GM23338 (cell line): ENCODE measurements around the gene MYL4. TPM values are rescaled to one million over a fixed set of nuclear protein-coding genes. Genes with fewer than 3 reads are reported as not detected.

Experiments
- ATAC-seq: fragments of 200-7000 bp; cut with Tn5 transposase; 3 replicates; pipeline ENCODE4 v1.9.1; 2020
- DNase-seq: peaks from one replicate; pipeline ENCODE4 v3.0.0-alpha.2; 2015; ENCODE audit warnings: low spot score
- H2AFZ ChIP-seq: fragments of 200-600 bp; sonication (generic); 2 replicates; pipeline ENCODE4 v1.8.0; 2016; ENCODE audit warnings: antibody characterized with exemption, mild to moderate bottlenecking, moderate library complexity
- H3F3A ChIP-seq: fragments of 200-600 bp; sonication (generic); replicated peaks from 2 replicates; pipeline ENCODE4 v1.8.0; 2017; ENCODE audit warnings: antibody characterized with exemption, mixed run types, low read depth
- H3K27ac ChIP-seq: fragments of 200-600 bp; sonication (generic); 2 replicates; pipeline ENCODE4 v1.6.1; 2016; ENCODE audit warnings: low read depth
- H3K27me3 ChIP-seq: fragments of 200-600 bp; sonication (generic); 2 replicates; pipeline ENCODE4 v1.8.0; 2016; ENCODE audit warnings: mild to moderate bottlenecking, mixed run types, moderate library complexity; ENCODE audit not compliant: insufficient read depth
- H3K36me3 ChIP-seq: fragments of 200-600 bp; sonication (generic); 2 replicates; pipeline ENCODE4 v1.8.0; 2016; ENCODE audit warnings: mild to moderate bottlenecking; ENCODE audit not compliant: insufficient read depth
- H3K4me1 ChIP-seq: fragments of 200-600 bp; sonication (generic); 2 replicates; pipeline ENCODE4 v1.8.0; 2016; ENCODE audit warnings: mild to moderate bottlenecking, moderate library complexity; ENCODE audit not compliant: insufficient read depth
- H3K4me2 ChIP-seq: fragments of 200-600 bp; sonication (generic); 2 replicates; pipeline ENCODE4 v1.7.1; 2017; ENCODE audit warnings: mixed run types
- H3K4me3 ChIP-seq: fragments of 200-600 bp; sonication (generic); 2 replicates; pipeline ENCODE4 v1.6.1; 2016; ENCODE audit warnings: mixed run types
- H3K79me2 ChIP-seq: fragments of 200-600 bp; sonication (generic); replicated peaks from 2 replicates; pipeline ENCODE4 v1.8.0; 2017; ENCODE audit warnings: mild to moderate bottlenecking; ENCODE audit not compliant: insufficient read depth
- H3K9me2 ChIP-seq: fragments of 200-600 bp; sonication (generic); 2 replicates; pipeline ENCODE4 v1.8.0; 2017; ENCODE audit not compliant: insufficient read depth
- H4K20me1 ChIP-seq: fragments of 200-600 bp; sonication (generic); replicated peaks from 2 replicates; pipeline ENCODE4 v1.8.0; 2017; ENCODE audit warnings: mild to moderate bottlenecking; ENCODE audit not compliant: insufficient read depth
- H3K27ac Mint-ChIP-seq: 2 replicates; pipeline ENCODE4 v1.8.0; 2020; ENCODE audit warnings: inconsistent platforms, mild to moderate bottlenecking, moderate library complexity, mixed read lengths
- H3K27me3 Mint-ChIP-seq: 3 replicates; pipeline ENCODE4 v1.8.0; 2022; ENCODE audit warnings: low read depth, mild to moderate bottlenecking, moderate library complexity, mixed read lengths, inconsistent platforms; ENCODE audit not compliant: insufficient read depth, poor library complexity
- H3K36me3 Mint-ChIP-seq: 3 replicates; pipeline ENCODE4 v1.8.0; 2021; ENCODE audit warnings: low read depth, mild to moderate bottlenecking, inconsistent platforms, moderate library complexity, mixed read lengths
- H3K4me1 Mint-ChIP-seq: 3 replicates; pipeline ENCODE4 v1.8.0; 2020; ENCODE audit warnings: mild to moderate bottlenecking, inconsistent platforms, mixed read lengths
- H3K4me3 Mint-ChIP-seq: 3 replicates; pipeline ENCODE4 v1.8.0; 2021; ENCODE audit warnings: moderate library complexity, mild to moderate bottlenecking, inconsistent platforms, mixed read lengths
- H3K9me3 Mint-ChIP-seq: 3 replicates; pipeline ENCODE4 v1.8.0; 2020; ENCODE audit warnings: moderate library complexity, mild to moderate bottlenecking, inconsistent platforms, mixed read lengths
- CREB1 ChIP-seq: fragments of 250-450 bp; sonication (Bioruptor Pico); IDR thresholded peaks from 2 replicates; pipeline ENCODE4 v1.5.0; 2020; ENCODE audit warnings: low read depth, mild to moderate bottlenecking, moderate library complexity
- ETS1 ChIP-seq: IDR thresholded peaks from 2 replicates; pipeline ENCODE4 v1.6.1; 2016; ENCODE audit warnings: antibody characterized with exemption
- EZH2 ChIP-seq: fragments of 200-600 bp; sonication (generic); IDR thresholded peaks from one replicate; pipeline ENCODE4 v1.8.0; 2017; ENCODE audit warnings: antibody characterized with exemption, mild to moderate bottlenecking, low read depth; ENCODE audit not compliant: unreplicated experiment
- EZH2phosphoT487 ChIP-seq: fragments of 200-600 bp; sonication (generic); IDR thresholded peaks from one replicate; pipeline ENCODE4 v1.8.1; 2018; ENCODE audit warnings: antibody characterized with exemption; ENCODE audit not compliant: unreplicated experiment
- NANOG ChIP-seq: IDR thresholded peaks from 2 replicates; pipeline ENCODE4 v1.6.1; 2016; ENCODE audit warnings: antibody characterized with exemption, borderline replicate concordance
- POLR2AphosphoS5 ChIP-seq: IDR thresholded peaks from 2 replicates; pipeline ENCODE4 v1.6.1; 2016; ENCODE audit warnings: antibody characterized with exemption, low read depth
- REST ChIP-seq: IDR thresholded peaks from one replicate; pipeline ENCODE4 v1.6.1; 2018; ENCODE audit warnings: antibody characterized with exemption; ENCODE audit not compliant: unreplicated experiment
- STAT1 ChIP-seq: IDR thresholded peaks from one replicate; pipeline ENCODE4 v1.6.1; 2016; ENCODE audit warnings: antibody characterized with exemption; ENCODE audit not compliant: unreplicated experiment
- ZNF114 ChIP-seq: fragments of 250-450 bp; sonication (Bioruptor Pico); IDR thresholded peaks from 2 replicates; pipeline ENCODE4 v1.5.0; 2020; ENCODE audit warnings: mild to moderate bottlenecking, moderate library complexity
- ZNF331 ChIP-seq: fragments of 250-450 bp; sonication (Bioruptor Pico); IDR thresholded peaks from 2 replicates; pipeline ENCODE4 v1.5.0; 2020; ENCODE audit warnings: low read depth, mild to moderate bottlenecking, moderate library complexity
- ZNF462 ChIP-seq: fragments of 250-450 bp; sonication (Bioruptor Pico); IDR thresholded peaks from 2 replicates; pipeline ENCODE4 v1.5.0; 2020; ENCODE audit warnings: mild to moderate bottlenecking, moderate library complexity
- polyA plus RNA-seq: library from polyadenylated mRNA; unstranded; fragments of >200 nt; fragmentation: Nextera tagmentation; extraction: Ambion mirVana; gene quantifications from 2 replicates; pipeline ENCODE4 v1.2.1, GENCODE V29; 2016
- total RNA-seq: library from RNA; depleted of rRNA; stranded (reverse); fragments of >200 nt; shearing (Covaris generic); gene quantifications from 2 replicates; pipeline ENCODE4 v1.2.3, GENCODE V29; 2014

Gene MYL4
- total and polyA plus RNA-seq, 2 experiments from 2014 or later = 0.44 TPM; not detected in 1

- Mint-ChIP-seq H3K4me3 (no peak overlapping the region), H3K27ac (no peak overlapping the region), H3K9me3 (no peaks in the 10 kb centered on the region; the same call in 2 of the 3 replicates), H3K27me3 (no peaks in the 10 kb centered on the region), H3K36me3 (peaks cover 38% of the 10 kb centered on the region; the same call in 2 of the 3 replicates), H3K4me1 (no peaks in the 10 kb centered on the region; the same call in 2 of the 3 replicates)
- Histone ChIP-seq H3K27me3 (no peaks in the 10 kb centered on the region), H3K36me3 (peaks cover 4% of the 10 kb centered on the region; the same call in 1 of the 2 replicates), H3K4me3 (no peak overlapping the region), H4K20me1 (peaks cover 3% of the 10 kb centered on the region), H2AFZ (no peak overlapping the region), H3F3A (no peaks in the 10 kb centered on the region), H3K79me2 (0 out of 2 replicates have a peak, but pooled peaks cover 7% of the 10 kb centered on the region), H3K4me1 (no peaks in the 10 kb centered on the region), H3K9me2 (no peaks in the 10 kb centered on the region), H3K27ac (no peak overlapping the region), H3K4me2 (no peak overlapping the region)
- DNase-seq = no peak
- ATAC-seq = no peak
- no peak for TF ChIP-seq NANOG
- no peak for TF ChIP-seq EZH2
- TF ChIP-seq POLR2AphosphoS5 = no peak
- no peak for TF ChIP-seq CREB1
- no peak for TF ChIP-seq ZNF331 (CRISPR knock-in tag)
- no peak for TF ChIP-seq EZH2phosphoT487
- no peak for TF ChIP-seq REST
- no peak for TF ChIP-seq STAT1
- no peak for TF ChIP-seq ETS1
- no peak for TF ChIP-seq ZNF462
- no peak for TF ChIP-seq ZNF114 (CRISPR knock-in tag)
Observed at GRCh38 chr17:47164263-47164662, 44.9 kb upstream of the MYL4 start.
